ENCODE results near the gene CSRNP3.

DNA sequence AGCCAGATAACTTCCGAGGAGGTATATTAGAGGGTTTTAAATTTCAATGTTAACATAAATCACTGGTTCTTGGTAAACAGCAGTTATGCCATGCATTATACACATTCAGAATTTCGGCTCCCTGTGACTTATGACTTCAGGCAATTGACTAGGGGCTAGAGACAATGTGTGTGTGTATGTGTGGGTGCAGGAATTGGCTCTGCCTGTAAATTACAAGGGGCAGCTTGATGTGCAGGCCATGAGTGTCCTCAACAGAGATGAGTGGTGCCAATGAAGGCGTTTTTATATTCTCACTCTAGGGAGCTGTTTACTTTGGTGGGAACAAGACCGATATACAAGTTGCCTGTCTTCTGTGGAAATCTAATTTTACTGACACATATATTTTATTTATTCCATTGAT lies 161.6 kb downstream of the CSRNP3 start:
- TF ChIP-seq REST (tag by site-specific recombination; IDR thresholded peaks at IDR 0.05) (no peak), ZNF16 (tag by site-specific recombination; IDR thresholded peaks at IDR 0.05; ENCODE audit: low read depth) (no peak), ZNF600 (tag by site-specific recombination; IDR thresholded peaks at IDR 0.05) (no peak), YY1 (tag by site-specific recombination; IDR thresholded peaks at IDR 0.05) (no peak), ZNF776 (tag by site-specific recombination; IDR thresholded peaks at IDR 0.05; ENCODE audit: borderline replicate concordance) (no peak)
- TF ChIP-seq, protein P1, sequence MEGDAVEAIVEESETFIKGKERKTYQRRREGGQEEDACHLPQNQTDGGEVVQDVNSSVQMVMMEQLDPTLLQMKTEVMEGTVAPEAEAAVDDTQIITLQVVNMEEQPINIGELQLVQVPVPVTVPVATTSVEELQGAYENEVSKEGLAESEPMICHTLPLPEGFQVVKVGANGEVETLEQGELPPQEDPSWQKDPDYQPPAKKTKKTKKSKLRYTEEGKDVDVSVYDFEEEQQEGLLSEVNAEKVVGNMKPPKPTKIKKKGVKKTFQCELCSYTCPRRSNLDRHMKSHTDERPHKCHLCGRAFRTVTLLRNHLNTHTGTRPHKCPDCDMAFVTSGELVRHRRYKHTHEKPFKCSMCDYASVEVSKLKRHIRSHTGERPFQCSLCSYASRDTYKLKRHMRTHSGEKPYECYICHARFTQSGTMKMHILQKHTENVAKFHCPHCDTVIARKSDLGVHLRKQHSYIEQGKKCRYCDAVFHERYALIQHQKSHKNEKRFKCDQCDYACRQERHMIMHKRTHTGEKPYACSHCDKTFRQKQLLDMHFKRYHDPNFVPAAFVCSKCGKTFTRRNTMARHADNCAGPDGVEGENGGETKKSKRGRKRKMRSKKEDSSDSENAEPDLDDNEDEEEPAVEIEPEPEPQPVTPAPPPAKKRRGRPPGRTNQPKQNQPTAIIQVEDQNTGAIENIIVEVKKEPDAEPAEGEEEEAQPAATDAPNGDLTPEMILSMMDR (tag by site-specific recombination; IDR thresholded peaks at IDR 0.05): no peak
